NB4 (cell line): ENCODE data around the gene GJA3.

ENCODE experiments used
- CTCF ChIP-seq: IDR thresholded peaks from one replicate; pipeline ENCODE4 v1.5.1; 2012; ENCODE audit warnings: low read depth, low read length
- POLR2A ChIP-seq: IDR thresholded peaks from 2 replicates; pipeline ENCODE4 v1.6.1; 2011; ENCODE audit warnings: mild to moderate bottlenecking; ENCODE audit not compliant: insufficient read length; ENCODE audit errors: extremely low read depth

GRCh38 chr13:20197361-20197834 is 36.5 kb upstream of the GJA3 start:
- TF ChIP-seq CTCF, result peak; percentile 74
- no peak for TF ChIP-seq POLR2A
